DND-41 (cell line): ENCODE results near the gene AKAP1.

Experiments
- CTCF ChIP-seq: IDR thresholded peaks from 2 replicates; pipeline ENCODE4 v1.5.1; 2012; ENCODE audit warnings: borderline replicate concordance, low read length, moderate library complexity, mild to moderate bottlenecking; ENCODE audit not compliant: poor library complexity, severe bottlenecking; ENCODE audit errors: extremely low read depth
- EZH2 ChIP-seq: IDR thresholded peaks from 3 replicates; pipeline ENCODE4 v1.6.1; 2012; ENCODE audit warnings: borderline replicate concordance, low read depth, mild to moderate bottlenecking, moderate library complexity, low read length, inconsistent platforms; ENCODE audit not compliant: severe bottlenecking

- TF ChIP-seq EZH2 (no peak), CTCF (no peak)
These were observed 4.3 kb upstream of the AKAP1 start for GRCh38 chr17:57080718-57081117.
